ENCODE results near the gene HSD17B7. TPM values are rescaled to one million over a fixed set of nuclear protein-coding genes. Genes with fewer than 3 reads are reported as not detected.

Gene HSD17B7
- total and polyA plus RNA-seq, 2 of the 13 experiments (the other 11 are each of a cell fraction or from before 2014, with no cell fraction given), result 43.9 to 84.9 TPM

- H3K27ac ChIP-seq (ENCODE audit: extremely low read length, insufficient read depth, low read length), result no peak overlapping the region
- no peak overlapping the region for H3K9ac ChIP-seq (ENCODE audit: insufficient read depth, low read depth, low read length)
- no peaks in the 10 kb centered on the region for H3K9me3 ChIP-seq (ENCODE audit: low read length)
- TF ChIP-seq HMGXB3 (CRISPR knock-in tag; IDR thresholded peaks at IDR 0.05; ENCODE audit: borderline replicate concordance), result no peak
- no peak for TF ChIP-seq MIER2 (CRISPR knock-in tag; IDR thresholded peaks at IDR 0.05)
- no peak for TF ChIP-seq ZBTB1 (CRISPR knock-in tag; IDR thresholded peaks at IDR 0.05; ENCODE audit: borderline replicate concordance)
- TF ChIP-seq ATAD3A (CRISPR knock-in tag; IDR thresholded peaks at IDR 0.05), result no peak
- no peak for TF ChIP-seq ZKSCAN5 (CRISPR knock-in tag; IDR thresholded peaks at IDR 0.05)
- no TSS peak for BruUV-seq (replicated peaks)
- no peak for FAIRE-seq
- H3K4me1 ChIP-seq (ENCODE audit: insufficient read depth, low read length), result peaks cover 13% of the 10 kb centered on the region
- intact Hi-C loops (cut with micrococcal nuclease; ENCODE audit: unreplicated experiment), result no loop called here
- H3K4me2 ChIP-seq (ENCODE audit: low read depth, low read length), result no peak overlapping the region
- H4K20me1 ChIP-seq (ENCODE audit: insufficient read depth, low read length), result no peaks in the 10 kb centered on the region
- no peak for DNase-seq (ENCODE audit: low spot score)
- ChIA-PET CTCF (ENCODE audit: low intra/inter-chr PET ratio, low total read pairs) (no interaction called here), POLR2A (no interaction called here)
- no peaks in the 10 kb centered on the region for H3K79me2 ChIP-seq (ENCODE audit: insufficient read depth, low read length)
- 90% methylated on average over 1 of the region's 1 CpG for WGBS (ENCODE audit: low lambda C conversion rate)
- H3K4me3 ChIP-seq (replicated peaks in 1 of 3; ENCODE audit: insufficient read depth in 1 of 3, low read depth in 2 of 3, low read length in 3 of 3), result no peak overlapping the region
- H3K36me3 ChIP-seq (replicated peaks in 1 of 2; ENCODE audit: control insufficient read depth in 1 of 2, insufficient read depth in 2 of 2, low read length in 2 of 2), result no peaks in the 10 kb centered on the region
- no peak overlapping the region for H2AFZ ChIP-seq (ENCODE audit: low read length)
- in situ Hi-C loops (cut with HindIII; ENCODE audit: extremely low pct_ligation_motif_present, low pct_unique_long_range_greater_than_20kb), result no loop called here
- no peak for ATAC-seq
- H3K27me3 ChIP-seq (ENCODE audit: control insufficient read depth in 1 of 2, insufficient read depth in 2 of 2, low read length in 2 of 2), result no peaks in the 10 kb centered on the region
Observed at GRCh38 chr1:162757476-162757875, 33.0 kb upstream of the HSD17B7 start.

- Histone ChIP-seq H2AFZ (ENCODE audit: low read length) (no peak overlapping the region), H3K9me3 (ENCODE audit: low read length) (no peaks in the 10 kb centered on the region), H3K4me2 (ENCODE audit: low read depth, low read length) (no peak overlapping the region), H3K27ac (ENCODE audit: extremely low read length, insufficient read depth, low read length) (no peak overlapping the region), H3K36me3 (replicated peaks in 1 of 2; ENCODE audit: control insufficient read depth in 1 of 2, insufficient read depth in 2 of 2, low read length in 2 of 2) (no peaks in the 10 kb centered on the region), H4K20me1 (ENCODE audit: insufficient read depth, low read length) (no peaks in the 10 kb centered on the region), H3K9ac (ENCODE audit: insufficient read depth, low read depth, low read length) (no peak overlapping the region), H3K4me3 (replicated peaks in 1 of 3; ENCODE audit: insufficient read depth in 1 of 3, low read depth in 2 of 3, low read length in 3 of 3) (no peak overlapping the region), H3K79me2 (ENCODE audit: insufficient read depth, low read length) (no peaks in the 10 kb centered on the region), H3K4me1 (ENCODE audit: insufficient read depth, low read length) (no peaks in the 10 kb centered on the region), H3K27me3 (ENCODE audit: control insufficient read depth in 1 of 2, insufficient read depth in 2 of 2, low read length in 2 of 2) (no peaks in the 10 kb centered on the region)
- ChIA-PET CTCF (ENCODE audit: low intra/inter-chr PET ratio, low total read pairs) (no interaction called here), POLR2A (no interaction called here)
- BruUV-seq (replicated peaks), result no TSS peak
- WGBS (ENCODE audit: low lambda C conversion rate), result 63% methylated on average over 1 of the region's 1 CpG
- DNase-seq (ENCODE audit: low spot score) (no peak), FAIRE-seq (no peak), ATAC-seq (no peak)
- intact Hi-C loops (cut with micrococcal nuclease; ENCODE audit: unreplicated experiment) (no loop called here), in situ Hi-C loops (cut with HindIII; ENCODE audit: extremely low pct_ligation_motif_present, low pct_unique_long_range_greater_than_20kb) (no loop called here)
- TF ChIP-seq HMGXB4 (CRISPR knock-in tag; IDR thresholded peaks at IDR 0.05; ENCODE audit: borderline replicate concordance in 1 of 2, low read depth in 1 of 2) (no peak), GATA4 (IDR thresholded peaks at IDR 0.05; ENCODE audit: borderline replicate concordance, low read depth) (no peak), ZSCAN5A (CRISPR knock-in tag; IDR thresholded peaks at IDR 0.05; ENCODE audit: borderline replicate concordance) (no peak), GMEB2 (CRISPR knock-in tag; IDR thresholded peaks at IDR 0.05; ENCODE audit: low read depth) (no peak)
Observed at GRCh38 chr1:162765788-162766187, 24.7 kb upstream of the HSD17B7 start.
